HCT116 (cell line): ENCODE results near the gene ADAM8. TPM values are rescaled to one million over a fixed set of nuclear protein-coding genes. Genes with fewer than 3 reads are reported as not detected.

Experiments
- ATAC-seq: fragments of 200-7000 bp; cut with Tn5 transposase; 2 replicates; pipeline ENCODE4 v1.9.1; 2020; ENCODE audit warnings: mild to moderate bottlenecking, moderate library complexity
- BruUV-seq: library from RNA; stranded (reverse); fragments of 400-500 nt; replicated peaks from 2 replicates; lab custom pipeline; 2021; lab: Mats Ljungman, UMichigan
- CTCF ChIA-PET: fragments of 300-600 bp; sonication (Branson Sonifier 250); formaldehyde crosslinking; loops from one replicate; lab custom pipeline; 2021; ENCODE audit warnings: antibody characterized with exemption; lab: Charles Lee
- POLR2A ChIA-PET: fragments of 300-600, 350-600 bp; sonication (Branson Sonifier 250); formaldehyde crosslinking; loops from one replicate; lab custom pipeline; 2021; ENCODE audit warnings: antibody characterized with exemption; lab: Charles Lee
- RAD21 ChIA-PET, 2 experiments: fragments of 300-600 bp; sonication (Branson Sonifier 250); formaldehyde crosslinking; loops; one replicate each; lab custom pipeline; 2023; ENCODE audit warnings: low total read pairs in 2 of 2; ENCODE audit not compliant: uncharacterized antibody in 2 of 2, unreplicated experiment in 2 of 2, low non-redundant PET in 1 of 2; lab: Charles Lee
- DNase-seq: peaks from one replicate; pipeline ENCODE4 v3.0.0-alpha.2; 2010; ENCODE audit warnings: low read depth, low spot score
- H2AFZ ChIP-seq: fragments of 200-600 bp; shearing (Covaris generic), sonication (generic); 2 replicates; pipeline ENCODE4 v1.6.1; 2017; ENCODE audit warnings: low read depth, mixed run types, mixed read lengths, antibody characterized with exemption, low read length; ENCODE audit not compliant: poor library complexity, severe bottlenecking
- H3K27ac ChIP-seq: 2 replicates; pipeline ENCODE4 v1.5.1; 2012; ENCODE audit warnings: low read depth, low read length
- H3K27me3 ChIP-seq: fragments of 200-600 bp; sonication (generic); 2 replicates; pipeline ENCODE4 v1.6.1; 2016; ENCODE audit warnings: mixed run types, low read length, mixed read lengths; ENCODE audit not compliant: insufficient read depth
- H3K36me3 ChIP-seq, 2 experiments: fragments of 200-500 bp in 1 of 2; fragments of 200-600 bp in 1 of 2; sonication (Bioruptor generic) in 1 of 2; sonication (generic) in 1 of 2; 2 replicates each; pipeline versions ENCODE4 v1.5.1 to v1.6.1; 2014 to 2016; ENCODE audit warnings: low read length in 2 of 2, inconsistent platforms in 1 of 2, mixed read lengths in 1 of 2, mixed run types in 1 of 2; ENCODE audit not compliant: insufficient read depth in 2 of 2, control insufficient read depth in 1 of 2
- H3K4me1 ChIP-seq, 2 experiments: fragments of 200-600 bp in 1 of 2; sonication (generic) in 1 of 2; 2 replicates each; pipeline versions ENCODE4 v1.5.1 to v1.6.1; 2012 to 2017; ENCODE audit warnings: low read length in 2 of 2, inconsistent platforms in 1 of 2, mild to moderate bottlenecking in 1 of 2, mixed read lengths in 1 of 2, mixed run types in 1 of 2, moderate library complexity in 1 of 2; ENCODE audit not compliant: insufficient read depth in 2 of 2, control insufficient read depth in 1 of 2
- H3K4me2 ChIP-seq: fragments of 200-600 bp; sonication (generic); 2 replicates; pipeline ENCODE4 v1.6.1; 2017; ENCODE audit warnings: mixed run types, low read length, mixed read lengths
- H3K4me3 ChIP-seq, 2 experiments: fragments of 200-600 bp in 1 of 2; sonication (generic) in 1 of 2; replicated peaks in 1 of 2; 2 replicates each; pipeline ENCODE4 v1.5.1; 2011 to 2016; ENCODE audit warnings: low read length in 2 of 2, control low read depth in 1 of 2, low read depth in 1 of 2, mild to moderate bottlenecking in 1 of 2, mixed read lengths in 1 of 2, mixed run types in 1 of 2
- H3K79me2 ChIP-seq: fragments of 200-600 bp; sonication (generic); 2 replicates; pipeline ENCODE4 v1.6.1; 2017; ENCODE audit warnings: mild to moderate bottlenecking, mixed run types, low read length, moderate library complexity, mixed read lengths; ENCODE audit not compliant: insufficient read depth
- H3K9ac ChIP-seq: fragments of 200-600 bp; sonication (generic); 2 replicates; pipeline ENCODE4 v1.6.1; 2016; ENCODE audit warnings: low read length, mixed read lengths
- H3K9me2 ChIP-seq: fragments of 200-600 bp; sonication (generic), shearing (Covaris generic); 2 replicates; pipeline ENCODE4 v1.6.1; 2017; ENCODE audit warnings: mixed run types, mild to moderate bottlenecking, moderate library complexity; ENCODE audit not compliant: insufficient read depth
- H3K9me3 ChIP-seq, 2 experiments: fragments of 200-500 bp in 1 of 2; fragments of 200-600 bp in 1 of 2; sonication (Bioruptor generic) in 1 of 2; sonication (generic) in 1 of 2; 2 replicates each; pipeline ENCODE4 v1.6.1; 2014 to 2017; ENCODE audit warnings: low read length in 2 of 2, mixed read lengths in 2 of 2, inconsistent platforms in 1 of 2, low read depth in 1 of 2, mild to moderate bottlenecking in 1 of 2, mixed run types in 1 of 2, moderate library complexity in 1 of 2; ENCODE audit not compliant: control insufficient read depth in 1 of 2, insufficient read depth in 1 of 2
- H4K20me1 ChIP-seq: fragments of 200-600 bp; sonication (generic), shearing (Covaris generic); 2 replicates; pipeline ENCODE4 v1.6.1; 2017; ENCODE audit warnings: mixed run types, mild to moderate bottlenecking, moderate library complexity; ENCODE audit not compliant: insufficient read depth
- CBX3 ChIP-seq: IDR thresholded peaks from 2 replicates; pipeline ENCODE4 v1.6.1; 2012; ENCODE audit warnings: low read depth
- EGR1 ChIP-seq: IDR thresholded peaks from 2 replicates; pipeline ENCODE4 v1.6.1; 2012; ENCODE audit warnings: low read depth
- EZH2 ChIP-seq: fragments of 200-600 bp; sonication (generic); IDR thresholded peaks from 2 replicates; pipeline ENCODE4 v1.6.1; 2017; ENCODE audit warnings: antibody characterized with exemption, mixed run types
- EZH2phosphoT487 ChIP-seq: fragments of 200-600 bp; IDR thresholded peaks from 2 replicates; pipeline ENCODE4 v1.6.1; 2018; ENCODE audit warnings: antibody characterized with exemption, borderline replicate concordance
- FOSL1 ChIP-seq: IDR thresholded peaks from 2 replicates; pipeline ENCODE4 v1.6.1; 2012; ENCODE audit warnings: low read depth
- JUND ChIP-seq: IDR thresholded peaks from 2 replicates; pipeline ENCODE4 v1.6.1; 2012
- POLR2A ChIP-seq: IDR thresholded peaks from 2 replicates; pipeline ENCODE4 v1.7.0; 2011; ENCODE audit warnings: borderline replicate concordance; ENCODE audit not compliant: insufficient read depth, insufficient read length; ENCODE audit errors: extremely low read depth
- SP1 ChIP-seq: IDR thresholded peaks from 2 replicates; pipeline ENCODE4 v1.6.1; 2012; ENCODE audit warnings: low read depth
- SRF ChIP-seq: IDR thresholded peaks from 2 replicates; pipeline ENCODE4 v1.6.1; 2012; ENCODE audit warnings: low read depth
- TCF7L2 ChIP-seq: IDR thresholded peaks from 2 replicates; pipeline ENCODE4 v1.7.0; 2011; ENCODE audit warnings: borderline replicate concordance, inconsistent platforms; ENCODE audit not compliant: insufficient read depth, insufficient read length; ENCODE audit errors: extremely low read depth
- ZFX ChIP-seq: fragments of 450-650 bp; IDR thresholded peaks from 2 replicates; pipeline ENCODE4 v1.6.1; 2017
- intact Hi-C: fragments of 100-400 bp; cut with micrococcal nuclease; formaldehyde crosslinking; loops from 2 replicates; pipeline ENCODE4 v1.10.0; 2022
- total RNA-seq: library from RNA; stranded (reverse); gene quantifications from one replicate; pipeline ENCODE4 v1.2.1, GENCODE V29; 2021; ENCODE audit not compliant: unreplicated experiment
- TF ChIP-seq, protein P1 (sequence below), 3 experiments: fragments of 200-600 bp in 1 of 3; sonication (generic) in 1 of 3; IDR thresholded peaks in 2 of 3; conservative IDR thresholded peaks in 1 of 3; 2 replicates each; pipeline ENCODE4 v1.5.1; 2012 to 2017; ENCODE audit warnings: low read depth in 2 of 3, low read length in 2 of 3, antibody characterized with exemption in 1 of 3, borderline replicate concordance in 1 of 3, control low read depth in 1 of 3, mild to moderate bottlenecking in 1 of 3, mixed read lengths in 1 of 3, mixed run types in 1 of 3, moderate library complexity in 1 of 3; ENCODE audit not compliant: insufficient read depth in 1 of 3
- TF ChIP-seq, protein P2 (sequence below): IDR thresholded peaks from 2 replicates; pipeline ENCODE4 v1.6.1; 2012
- TF ChIP-seq, protein P3 (sequence below): IDR thresholded peaks from 2 replicates; pipeline ENCODE4 v1.6.1; 2012; ENCODE audit warnings: low read depth

ADAM8 gene
- total RNA-seq, 1 experiment from 2014 or later = 4.1 TPM

DNA sequence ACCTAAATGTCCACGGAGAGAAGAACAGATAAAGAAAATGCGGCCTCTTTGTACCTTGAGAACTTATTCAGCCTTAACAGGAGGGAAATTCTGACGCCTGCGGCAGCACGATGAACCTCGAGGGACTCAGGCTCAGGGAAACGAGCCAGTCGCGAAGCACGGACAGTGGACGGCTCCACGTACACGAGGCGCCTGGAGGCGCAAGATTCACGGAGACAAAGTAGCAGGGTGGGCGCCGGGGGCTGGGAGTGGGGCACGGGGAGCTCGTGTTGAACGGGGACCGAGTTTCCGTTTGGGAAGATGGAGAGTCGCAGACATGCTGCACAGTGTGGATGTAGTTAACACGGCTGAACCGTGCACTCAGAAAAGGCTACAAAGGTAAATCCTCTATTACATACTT is 59.9 kb downstream of the ADAM8 start:
- intact Hi-C loops = no loop called here
- no peak overlapping the region for H3K9ac ChIP-seq
- no peaks in the 10 kb centered on the region for H3K36me3 ChIP-seq
- H3K79me2 ChIP-seq = no peaks in the 10 kb centered on the region
- no peaks in the 10 kb centered on the region for H3K27me3 ChIP-seq
- DNase-seq (no peak), ATAC-seq (no peak)
- no peak overlapping the region for H3K4me2 ChIP-seq
- ChIA-PET CTCF (no interaction called here), POLR2A (no interaction called here), RAD21 (no interaction called here)
- H3K4me3 ChIP-seq = no peak overlapping the region
- H3K9me2 ChIP-seq = no peaks in the 10 kb centered on the region
- no TSS peak for BruUV-seq
- H4K20me1 ChIP-seq = no peaks in the 10 kb centered on the region
- no peaks in the 10 kb centered on the region for H3K4me1 ChIP-seq
- no peak for TF ChIP-seq POLR2A
- no peak for TF ChIP-seq SP1
- no peak for TF ChIP-seq JUND
- H3K27ac ChIP-seq = no peak overlapping the region
- no peaks in the 10 kb centered on the region for H3K9me3 ChIP-seq
- no peak overlapping the region for H2AFZ ChIP-seq

DNA sequence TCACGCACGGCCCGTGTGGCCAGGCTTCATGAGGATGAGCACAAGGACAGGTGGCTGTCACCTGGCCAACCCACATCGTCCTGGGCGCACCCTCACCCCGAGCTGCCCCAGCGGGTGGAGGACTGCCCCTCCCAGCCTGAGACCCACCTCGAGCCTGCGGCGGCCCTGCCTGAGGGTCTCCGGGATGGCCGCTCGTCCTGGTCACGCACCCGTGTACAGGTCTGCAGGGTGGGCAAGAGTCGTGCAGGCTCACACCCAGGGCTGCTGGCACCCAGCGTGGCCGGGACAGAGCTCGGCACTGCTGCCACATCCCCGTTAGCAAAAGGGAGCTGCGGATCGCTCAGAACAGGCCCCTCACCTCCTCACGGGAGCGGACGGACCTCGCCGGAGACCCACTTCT is 61.1 kb downstream of the ADAM8 start:
- ChIA-PET POLR2A (no interaction called here), RAD21 (no interaction called here), CTCF (no interaction called here)
- no peak for ATAC-seq
- Histone ChIP-seq H4K20me1 (no peaks in the 10 kb centered on the region), H3K4me3 (no peak overlapping the region), H3K27ac (no peak overlapping the region), H3K9ac (no peak overlapping the region), H3K36me3 (no peaks in the 10 kb centered on the region), H3K27me3 (no peaks in the 10 kb centered on the region), H2AFZ (no peak overlapping the region), H3K4me1 (no peaks in the 10 kb centered on the region), H3K9me3 (no peaks in the 10 kb centered on the region), H3K9me2 (no peaks in the 10 kb centered on the region), H3K4me2 (no peak overlapping the region), H3K79me2 (no peaks in the 10 kb centered on the region)
- TF ChIP-seq, protein P1, sequence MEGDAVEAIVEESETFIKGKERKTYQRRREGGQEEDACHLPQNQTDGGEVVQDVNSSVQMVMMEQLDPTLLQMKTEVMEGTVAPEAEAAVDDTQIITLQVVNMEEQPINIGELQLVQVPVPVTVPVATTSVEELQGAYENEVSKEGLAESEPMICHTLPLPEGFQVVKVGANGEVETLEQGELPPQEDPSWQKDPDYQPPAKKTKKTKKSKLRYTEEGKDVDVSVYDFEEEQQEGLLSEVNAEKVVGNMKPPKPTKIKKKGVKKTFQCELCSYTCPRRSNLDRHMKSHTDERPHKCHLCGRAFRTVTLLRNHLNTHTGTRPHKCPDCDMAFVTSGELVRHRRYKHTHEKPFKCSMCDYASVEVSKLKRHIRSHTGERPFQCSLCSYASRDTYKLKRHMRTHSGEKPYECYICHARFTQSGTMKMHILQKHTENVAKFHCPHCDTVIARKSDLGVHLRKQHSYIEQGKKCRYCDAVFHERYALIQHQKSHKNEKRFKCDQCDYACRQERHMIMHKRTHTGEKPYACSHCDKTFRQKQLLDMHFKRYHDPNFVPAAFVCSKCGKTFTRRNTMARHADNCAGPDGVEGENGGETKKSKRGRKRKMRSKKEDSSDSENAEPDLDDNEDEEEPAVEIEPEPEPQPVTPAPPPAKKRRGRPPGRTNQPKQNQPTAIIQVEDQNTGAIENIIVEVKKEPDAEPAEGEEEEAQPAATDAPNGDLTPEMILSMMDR (IDR thresholded peaks at IDR 0.05 in 2 of 3, conservative IDR thresholded peaks at IDR 0.05 in 1 of 3; ENCODE audit: borderline replicate concordance in 1 of 3, insufficient read depth in 1 of 3, low read depth in 2 of 3, low read length in 2 of 3) = no peak
- no peak for TF ChIP-seq CBX3
- no peak for TF ChIP-seq TCF7L2
- no peak for TF ChIP-seq EGR1
- no peak for TF ChIP-seq SP1
- no peak for TF ChIP-seq SRF
- TF ChIP-seq, protein P2, sequence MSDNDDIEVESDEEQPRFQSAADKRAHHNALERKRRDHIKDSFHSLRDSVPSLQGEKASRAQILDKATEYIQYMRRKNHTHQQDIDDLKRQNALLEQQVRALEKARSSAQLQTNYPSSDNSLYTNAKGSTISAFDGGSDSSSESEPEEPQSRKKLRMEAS = no peak
- TF ChIP-seq EZH2phosphoT487 = no peak
- TF ChIP-seq, protein P3, sequence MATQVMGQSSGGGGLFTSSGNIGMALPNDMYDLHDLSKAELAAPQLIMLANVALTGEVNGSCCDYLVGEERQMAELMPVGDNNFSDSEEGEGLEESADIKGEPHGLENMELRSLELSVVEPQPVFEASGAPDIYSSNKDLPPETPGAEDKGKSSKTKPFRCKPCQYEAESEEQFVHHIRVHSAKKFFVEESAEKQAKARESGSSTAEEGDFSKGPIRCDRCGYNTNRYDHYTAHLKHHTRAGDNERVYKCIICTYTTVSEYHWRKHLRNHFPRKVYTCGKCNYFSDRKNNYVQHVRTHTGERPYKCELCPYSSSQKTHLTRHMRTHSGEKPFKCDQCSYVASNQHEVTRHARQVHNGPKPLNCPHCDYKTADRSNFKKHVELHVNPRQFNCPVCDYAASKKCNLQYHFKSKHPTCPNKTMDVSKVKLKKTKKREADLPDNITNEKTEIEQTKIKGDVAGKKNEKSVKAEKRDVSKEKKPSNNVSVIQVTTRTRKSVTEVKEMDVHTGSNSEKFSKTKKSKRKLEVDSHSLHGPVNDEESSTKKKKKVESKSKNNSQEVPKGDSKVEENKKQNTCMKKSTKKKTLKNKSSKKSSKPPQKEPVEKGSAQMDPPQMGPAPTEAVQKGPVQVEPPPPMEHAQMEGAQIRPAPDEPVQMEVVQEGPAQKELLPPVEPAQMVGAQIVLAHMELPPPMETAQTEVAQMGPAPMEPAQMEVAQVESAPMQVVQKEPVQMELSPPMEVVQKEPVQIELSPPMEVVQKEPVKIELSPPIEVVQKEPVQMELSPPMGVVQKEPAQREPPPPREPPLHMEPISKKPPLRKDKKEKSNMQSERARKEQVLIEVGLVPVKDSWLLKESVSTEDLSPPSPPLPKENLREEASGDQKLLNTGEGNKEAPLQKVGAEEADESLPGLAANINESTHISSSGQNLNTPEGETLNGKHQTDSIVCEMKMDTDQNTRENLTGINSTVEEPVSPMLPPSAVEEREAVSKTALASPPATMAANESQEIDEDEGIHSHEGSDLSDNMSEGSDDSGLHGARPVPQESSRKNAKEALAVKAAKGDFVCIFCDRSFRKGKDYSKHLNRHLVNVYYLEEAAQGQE = no peak
- no peak for TF ChIP-seq JUND
- TF ChIP-seq EZH2 = no peak
- no peak for TF ChIP-seq FOSL1
- TF ChIP-seq ZFX = no peak
- no TSS peak for BruUV-seq
- no peak for DNase-seq
- intact Hi-C loops = no loop called here
